Keratinocyte (primary cell): ENCODE results near the gene CSTF2T. TPM values are rescaled to one million over a fixed set of nuclear protein-coding genes. Genes with fewer than 3 reads are reported as not detected.

Experiments used
- DNase-seq: peaks from one replicate; pipeline ENCODE4 v3.0.0-alpha.2; 2011; ENCODE audit warnings: low read depth, missing footprints, low spot score
- FAIRE-seq: peaks from 2 replicates; lab custom pipeline; 2011; peaks lifted over from hg19 to GRCh38; lab: Jason Lieb, UNC
- H2AFZ ChIP-seq: 2 replicates; pipeline ENCODE4 v1.6.0; 2012; ENCODE audit warnings: low read length, control low read depth, inconsistent platforms; ENCODE audit not compliant: control insufficient read depth
- H3K27ac ChIP-seq: 2 replicates; pipeline ENCODE4 v1.5.1; 2011; ENCODE audit warnings: low read length; ENCODE audit not compliant: control insufficient read depth, insufficient read depth
- H3K27me3 ChIP-seq: 3 replicates; pipeline ENCODE4 v1.6.0; 2011; ENCODE audit warnings: low read length; ENCODE audit not compliant: control insufficient read depth, insufficient read depth; ENCODE audit errors: extremely low read depth
- H3K36me3 ChIP-seq, 2 experiments: 2 replicates in 1 of 2; 3 replicates in 1 of 2; pipeline ENCODE4 v1.5.1; 2011; ENCODE audit warnings: low read length in 2 of 2, mild to moderate bottlenecking in 1 of 2; ENCODE audit not compliant: control insufficient read depth in 2 of 2, insufficient read depth in 2 of 2; ENCODE audit errors: extremely low read depth in 1 of 2
- H3K4me1 ChIP-seq: 3 replicates; pipeline ENCODE4 v1.5.1; 2011; ENCODE audit warnings: low read length; ENCODE audit not compliant: control insufficient read depth, insufficient read depth; ENCODE audit errors: extremely low read depth
- H3K4me2 ChIP-seq: 3 replicates; pipeline ENCODE4 v1.6.0; 2011; ENCODE audit warnings: low read depth, low read length; ENCODE audit not compliant: control insufficient read depth, insufficient read depth; ENCODE audit errors: extremely low read depth
- H3K4me3 ChIP-seq, 3 experiments: fragments of 200-600 bp in 1 of 3; sonication (generic) in 1 of 3; 2 replicates in 2 of 3; 3 replicates in 1 of 3; pipeline ENCODE4 v1.5.1; 2011 to 2016; ENCODE audit warnings: low read length in 3 of 3, mild to moderate bottlenecking in 3 of 3, control low read depth in 2 of 3, inconsistent platforms in 1 of 3, low read depth in 1 of 3, mixed read lengths in 1 of 3, mixed run types in 1 of 3, moderate library complexity in 1 of 3; ENCODE audit not compliant: control insufficient read depth in 2 of 3, insufficient read depth in 2 of 3; ENCODE audit errors: extremely low read depth in 1 of 3
- H3K79me2 ChIP-seq: 2 replicates; pipeline ENCODE4 v1.6.0; 2012; ENCODE audit warnings: low read length; ENCODE audit not compliant: control insufficient read depth, insufficient read depth
- H3K9ac ChIP-seq: 3 replicates; pipeline ENCODE4 v1.6.0; 2011; ENCODE audit warnings: low read length; ENCODE audit not compliant: control insufficient read depth, insufficient read depth; ENCODE audit errors: extremely low read depth
- H3K9me1 ChIP-seq: 3 replicates; pipeline ENCODE4 v1.6.0; 2011; ENCODE audit warnings: low read length; ENCODE audit not compliant: control insufficient read depth, insufficient read depth; ENCODE audit errors: extremely low read depth
- H3K9me3 ChIP-seq: 2 replicates; pipeline ENCODE4 v1.5.1; 2012; ENCODE audit warnings: low read depth, low read length; ENCODE audit not compliant: control insufficient read depth
- H4K20me1 ChIP-seq: 3 replicates; pipeline ENCODE4 v1.6.0; 2011; ENCODE audit warnings: low read length; ENCODE audit not compliant: control insufficient read depth, insufficient read depth; ENCODE audit errors: extremely low read depth
- CTCF ChIP-seq, 3 experiments: IDR thresholded peaks in 1 of 3; conservative IDR thresholded peaks in 1 of 3; optimal IDR thresholded peaks in 1 of 3; 2 replicates in 2 of 3; 3 replicates in 1 of 3; pipeline versions ENCODE3 to v1.5.1; 2011; ENCODE audit warnings: low read length in 3 of 3, mild to moderate bottlenecking in 3 of 3, moderate library complexity in 2 of 3, control low read depth in 1 of 3, inconsistent platforms in 1 of 3; ENCODE audit not compliant: insufficient read depth in 2 of 3; ENCODE audit errors: extremely low read depth in 1 of 3
- EZH2 ChIP-seq: IDR thresholded peaks from one replicate; pipeline ENCODE4 v1.6.1; 2012; ENCODE audit warnings: inconsistent platforms, mild to moderate bottlenecking, low read length, moderate library complexity
- dilution Hi-C: fragments of 300-500 bp; cut with MboI; formaldehyde crosslinking; loops from one replicate; pipeline ENCODE4 v1.7.0; 2020; ENCODE audit warnings: low sequenced_read_pairs; ENCODE audit not compliant: extremely low pct_ligation_motif_present
- polyA plus RNA-seq, 5 experiments: library from polyadenylated mRNA; depleted of rRNA in 3 of 5; stranded (reverse) in 3 of 5; stranded (forward) in 1 of 5; unstranded in 1 of 5; fragments of >200 nt; gene quantifications; 1 replicate in 1 of 5; 2 replicates in 3 of 5; 3 replicates in 1 of 5; pipeline versions ENCODE4 v1.2.1 to v1.2.3, GENCODE V29; 2011 to 2012; ENCODE audit warnings: missing spikeins in 2 of 5, low read depth in 1 of 5, low replicate concordance in 1 of 5

The CSTF2T gene
- polyA plus RNA-seq, 1 donor (not counting 4 experiments of a cell fraction or from before 2014, with no cell fraction given) = 10.8 TPM

- no peak overlapping the region for H2AFZ ChIP-seq
- DNase-seq (no peak), FAIRE-seq (no peak)
- H3K4me1 ChIP-seq = no peaks in the 10 kb centered on the region
- TF ChIP-seq CTCF (optimal IDR thresholded peaks at IDR 0.05 in 1 of 3, IDR thresholded peaks at IDR 0.05 in 1 of 3, conservative IDR thresholded peaks at IDR 0.05 in 1 of 3; ENCODE audit: extremely low read depth in 1 of 3, insufficient read depth in 2 of 3, low read length in 3 of 3) = no peak
- no peak for TF ChIP-seq EZH2
- H3K79me2 ChIP-seq = no peaks in the 10 kb centered on the region
- dilution Hi-C loops = no loop called here
- H3K36me3 ChIP-seq = no peaks in the 10 kb centered on the region
- no peaks in the 10 kb centered on the region for H3K9me1 ChIP-seq
- no peak overlapping the region for H3K4me3 ChIP-seq
- H4K20me1 ChIP-seq = no peaks in the 10 kb centered on the region
- no peak overlapping the region for H3K27ac ChIP-seq
- H3K9ac ChIP-seq = no peak overlapping the region
- no peaks in the 10 kb centered on the region for H3K27me3 ChIP-seq
- H3K4me2 ChIP-seq = no peak overlapping the region
- no peaks in the 10 kb centered on the region for H3K9me3 ChIP-seq
These were observed 27.3 kb downstream of the CSTF2T start for GRCh38 chr10:51672039-51672535.

- H3K79me2 ChIP-seq = no peaks in the 10 kb centered on the region
- no peak for TF ChIP-seq EZH2
- no peak for TF ChIP-seq CTCF (optimal IDR thresholded peaks at IDR 0.05 in 1 of 3, IDR thresholded peaks at IDR 0.05 in 1 of 3, conservative IDR thresholded peaks at IDR 0.05 in 1 of 3; ENCODE audit: extremely low read depth in 1 of 3, insufficient read depth in 2 of 3, low read length in 3 of 3)
- no peaks in the 10 kb centered on the region for H3K27me3 ChIP-seq
- no peak overlapping the region for H3K4me3 ChIP-seq
- H3K4me1 ChIP-seq = no peaks in the 10 kb centered on the region
- H3K27ac ChIP-seq = no peak overlapping the region
- no peaks in the 10 kb centered on the region for H3K9me3 ChIP-seq
- no peak for DNase-seq
- FAIRE-seq = no peak
- H3K9me1 ChIP-seq = no peaks in the 10 kb centered on the region
- H2AFZ ChIP-seq = no peak overlapping the region
- H3K4me2 ChIP-seq = no peak overlapping the region
- no peaks in the 10 kb centered on the region for H3K36me3 ChIP-seq
- no peaks in the 10 kb centered on the region for H4K20me1 ChIP-seq
- dilution Hi-C loops = no loop called here
- no peak overlapping the region for H3K9ac ChIP-seq
These were observed 30.4 kb downstream of the CSTF2T start for GRCh38 chr10:51669041-51669440.
